Left lung (tissue), 10 donors: ENCODE results near the gene ATXN7. TPM values are rescaled to one million over a fixed set of nuclear protein-coding genes. Genes with fewer than 3 reads are reported as not detected.

Experiments used
- ATAC-seq: fragments of 200-7000 bp; cut with Tn5 transposase; one replicate; pipeline ENCODE4 v1.9.1; 2020; ENCODE audit warnings: moderate library complexity
- DNase-seq, 4 donors: peaks; one replicate each; pipeline ENCODE4 v3.0.0-alpha.2; 2013 to 2020
- H3K27ac ChIP-seq, 2 donors: fragments of 200-600 bp; sonication (generic) in 1 of 2; one replicate each; pipeline versions ENCODE4 v1.5.0 to v1.8.0; 2020 to 2021
- H3K27me3 ChIP-seq, 2 donors: fragments of 200-600 bp; sonication (generic) in 1 of 2; one replicate each; pipeline versions ENCODE4 v1.5.0 to v1.8.0; 2020 to 2021
- H3K36me3 ChIP-seq, 2 donors: fragments of 200-600 bp; sonication (generic) in 1 of 2; one replicate each; pipeline versions ENCODE4 v1.5.0 to v1.8.0; 2020 to 2021
- H3K4me1 ChIP-seq, 2 donors: fragments of 200-600 bp; one replicate each; pipeline ENCODE4 v1.8.0; 2021
- H3K4me3 ChIP-seq, 2 donors: fragments of 200-600 bp; sonication (generic) in 1 of 2; one replicate each; pipeline versions ENCODE4 v1.5.0 to v1.8.0; 2020 to 2021; ENCODE audit warnings: mild to moderate bottlenecking in 1 of 2
- H3K9me3 ChIP-seq, 2 donors: fragments of 200-600 bp; sonication (generic) in 1 of 2; one replicate each; pipeline versions ENCODE4 v1.5.0 to v1.8.0; 2020 to 2021
- intact Hi-C, 2 donors: fragments of 100-400 bp; cut with DNase I; formaldehyde crosslinking; loops; one replicate each; pipeline versions ENCODE4 v1.11.2 to v1.14.2; 2022
- polyA plus RNA-seq, 6 donors: library from polyadenylated mRNA; unstranded; fragments of 120-200 nt; gene quantifications; one replicate each; pipeline ENCODE4 v1.2.1, GENCODE V29; 2013; ENCODE audit not compliant: insufficient read length in 6 of 6
- total RNA-seq, 2 donors: library from RNA; stranded (reverse); fragmentation: NEBNext Ultra II Directional; extraction: Animal tissue kit (Norgen Biotek cat#: 25700); gene quantifications; one replicate each; pipeline ENCODE4 v1.2.1, GENCODE V29; 2021
- TF ChIP-seq, protein P1 (sequence below), 2 donors: fragments of 200-600 bp; sonication (generic) in 1 of 2; IDR thresholded peaks; one replicate each; pipeline versions ENCODE4 v1.5.0 to v1.8.0; 2021; ENCODE audit warnings: antibody characterized with exemption in 2 of 2
- donor health status: DM: no; HTN: yes; CAD: no.
- donor health status: DM: no; HTN: no; CAD: no.

ATXN7 gene
- total and polyA plus RNA-seq, 8 donors: 23.4 to 32.5 (median 26.0) TPM

- H3K4me1 ChIP-seq: peaks cover 5 to 15% of the 10 kb centered on the region in 2 donors
- no peak for DNase-seq
- H3K9me3 ChIP-seq: no peaks in the 10 kb centered on the region
- H3K27ac ChIP-seq: no peak overlapping the region
- intact Hi-C loops: no loop called here
- TF ChIP-seq, protein P1, sequence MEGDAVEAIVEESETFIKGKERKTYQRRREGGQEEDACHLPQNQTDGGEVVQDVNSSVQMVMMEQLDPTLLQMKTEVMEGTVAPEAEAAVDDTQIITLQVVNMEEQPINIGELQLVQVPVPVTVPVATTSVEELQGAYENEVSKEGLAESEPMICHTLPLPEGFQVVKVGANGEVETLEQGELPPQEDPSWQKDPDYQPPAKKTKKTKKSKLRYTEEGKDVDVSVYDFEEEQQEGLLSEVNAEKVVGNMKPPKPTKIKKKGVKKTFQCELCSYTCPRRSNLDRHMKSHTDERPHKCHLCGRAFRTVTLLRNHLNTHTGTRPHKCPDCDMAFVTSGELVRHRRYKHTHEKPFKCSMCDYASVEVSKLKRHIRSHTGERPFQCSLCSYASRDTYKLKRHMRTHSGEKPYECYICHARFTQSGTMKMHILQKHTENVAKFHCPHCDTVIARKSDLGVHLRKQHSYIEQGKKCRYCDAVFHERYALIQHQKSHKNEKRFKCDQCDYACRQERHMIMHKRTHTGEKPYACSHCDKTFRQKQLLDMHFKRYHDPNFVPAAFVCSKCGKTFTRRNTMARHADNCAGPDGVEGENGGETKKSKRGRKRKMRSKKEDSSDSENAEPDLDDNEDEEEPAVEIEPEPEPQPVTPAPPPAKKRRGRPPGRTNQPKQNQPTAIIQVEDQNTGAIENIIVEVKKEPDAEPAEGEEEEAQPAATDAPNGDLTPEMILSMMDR (IDR thresholded peaks at IDR 0.05): no peak
- no peak for ATAC-seq
- no peaks in the 10 kb centered on the region for H3K27me3 ChIP-seq
- no peak overlapping the region for H3K4me3 ChIP-seq
- peaks cover 0 to 11% of the 10 kb centered on the region in 2 donors for H3K36me3 ChIP-seq
Observed at GRCh38 chr3:63892773-63893352, 29.2 kb downstream of the ATXN7 start.

- peak overlapping the region in 1 of 2 donors; percentile 37 for H3K27ac ChIP-seq
- no peak for DNase-seq
- H3K4me1 ChIP-seq: peaks cover 5 to 15% of the 10 kb centered on the region in 2 donors
- no peak for ATAC-seq
- H3K4me3 ChIP-seq: no peak overlapping the region
- intact Hi-C loops: no loop called here
- H3K27me3 ChIP-seq: no peaks in the 10 kb centered on the region
- peaks cover 0 to 35% of the 10 kb centered on the region in 2 donors for H3K36me3 ChIP-seq
- H3K9me3 ChIP-seq: no peaks in the 10 kb centered on the region
- TF ChIP-seq, protein P1 (IDR thresholded peaks at IDR 0.05): no peak
Observed at GRCh38 chr3:63895422-63896189, 31.9 kb downstream of the ATXN7 start.

- peaks cover 5 to 15% of the 10 kb centered on the region in 2 donors for H3K4me1 ChIP-seq
- no peak for DNase-seq
- no peak overlapping the region for H3K4me3 ChIP-seq
- TF ChIP-seq, protein P1 (IDR thresholded peaks at IDR 0.05): no peak
- no peaks in the 10 kb centered on the region for H3K27me3 ChIP-seq
- H3K27ac ChIP-seq: no peak overlapping the region
- H3K9me3 ChIP-seq: no peaks in the 10 kb centered on the region
- intact Hi-C loops: no loop called here
- peaks cover 0 to 28% of the 10 kb centered on the region in 2 donors for H3K36me3 ChIP-seq
- no peak for ATAC-seq
Observed at GRCh38 chr3:63896332-63897030, 32.8 kb downstream of the ATXN7 start.

DNA sequence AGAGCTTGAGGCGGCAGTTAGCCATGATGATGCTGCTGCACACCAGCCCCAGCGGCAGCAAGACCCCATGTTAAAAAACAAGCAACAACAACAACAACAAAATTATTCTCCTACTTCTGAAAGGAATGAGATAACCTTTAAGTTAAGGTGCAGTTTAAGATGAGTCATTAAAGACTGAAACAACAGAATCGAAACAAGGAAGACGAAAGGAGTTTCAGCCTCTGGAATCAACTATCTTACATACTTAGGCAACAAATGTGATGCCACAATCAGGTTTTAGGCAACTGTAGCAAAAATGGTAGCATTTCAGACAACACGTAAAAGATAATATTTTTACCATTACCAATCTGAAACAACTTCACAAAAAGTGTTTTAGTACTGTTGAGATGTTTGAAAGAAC is 36.3 kb downstream of the ATXN7 start:
- TF ChIP-seq, protein P1 (IDR thresholded peaks at IDR 0.05): no peak
- intact Hi-C loops: no loop called here
- Histone ChIP-seq H3K4me3 (no peak overlapping the region), H3K27ac (peak overlapping the region in 1 of 2 donors; percentile 15), H3K36me3 (peaks cover 0 to 24% of the 10 kb centered on the region in 2 donors), H3K4me1 (peaks cover 5 to 16% of the 10 kb centered on the region in 2 donors), H3K9me3 (no peaks in the 10 kb centered on the region), H3K27me3 (no peaks in the 10 kb centered on the region)
- no peak for DNase-seq
- no peak for ATAC-seq

GRCh38 chr3:63900459-63900858 is 36.8 kb downstream of the ATXN7 start:
- Histone ChIP-seq H3K27me3 (no peaks in the 10 kb centered on the region), H3K4me1 (peaks cover 2 to 19% of the 10 kb centered on the region in 2 donors), H3K4me3 (no peak overlapping the region), H3K27ac (peak overlapping the region in 1 of 2 donors; percentile 15), H3K9me3 (no peaks in the 10 kb centered on the region), H3K36me3 (peaks cover 0 to 24% of the 10 kb centered on the region in 2 donors)
- no peak for DNase-seq
- TF ChIP-seq, protein P1 (IDR thresholded peaks at IDR 0.05): no peak
- ATAC-seq: no peak
- intact Hi-C loops: no loop called here
